PC-9 (cell line): Measurements from ENCODE around the gene CAPN13. TPM values are rescaled to one million over a fixed set of nuclear protein-coding genes. Genes with fewer than 3 reads are reported as not detected.

Source experiments
- BruUV-seq: library from RNA; stranded (reverse); fragments of 400-500 nt; replicated peaks from 2 replicates; lab custom pipeline; 2021; lab: Mats Ljungman, UMichigan
- CTCF ChIA-PET: fragments of 300-600 bp; sonication (Branson Sonifier 250); formaldehyde crosslinking; loops from one replicate; lab custom pipeline; 2022; ENCODE audit warnings: antibody characterized with exemption; lab: Charles Lee
- POLR2A ChIA-PET: fragments of 300-600 bp; sonication (Branson Sonifier 250); formaldehyde crosslinking; loops from one replicate; lab custom pipeline; 2022; ENCODE audit warnings: antibody characterized with exemption; ENCODE audit not compliant: unreplicated experiment; lab: Charles Lee
- DNase-seq, 2 experiments: peaks; one replicate each; pipeline versions ENCODE4 v3.0.0 to v3.0.0-alpha.2; 2015 to 2022; ENCODE audit warnings: mixed read lengths in 1 of 2
- H2AFZ ChIP-seq: fragments of 200-600 bp; sonication (generic); 2 replicates; pipeline ENCODE4 v1.8.1; 2017; ENCODE audit warnings: antibody characterized with exemption
- H3F3A ChIP-seq: fragments of 200-600 bp; sonication (generic); 2 replicates; pipeline ENCODE4 v1.8.1; 2017; ENCODE audit warnings: antibody characterized with exemption, mild to moderate bottlenecking, low read depth; ENCODE audit not compliant: insufficient read depth
- H3K27ac ChIP-seq: fragments of 200-600 bp; sonication (generic); 2 replicates; pipeline ENCODE4 v1.6.1; 2016; ENCODE audit warnings: mixed run types
- H3K27me3 ChIP-seq: fragments of 200-600 bp; sonication (generic); 2 replicates; pipeline ENCODE4 v1.6.1; 2016; ENCODE audit warnings: low read depth, mixed run types; ENCODE audit not compliant: insufficient read depth
- H3K36me3 ChIP-seq: fragments of 200-600 bp; sonication (generic); 2 replicates; pipeline ENCODE4 v1.6.1; 2016; ENCODE audit warnings: low read depth, mixed run types
- H3K4me1 ChIP-seq: fragments of 200-600 bp; sonication (generic); replicated peaks from 2 replicates; pipeline ENCODE4 v1.6.1; 2016; ENCODE audit warnings: mixed run types; ENCODE audit not compliant: insufficient read depth
- H3K4me2 ChIP-seq: fragments of 200-600 bp; sonication (generic); 2 replicates; pipeline ENCODE4 v1.6.1; 2017; ENCODE audit warnings: mixed run types
- H3K4me3 ChIP-seq: fragments of 200-600 bp; sonication (generic); 2 replicates; pipeline ENCODE4 v1.6.1; 2016; ENCODE audit warnings: mixed run types
- H3K79me2 ChIP-seq: fragments of 200-600 bp; sonication (generic); 2 replicates; pipeline ENCODE4 v1.6.1; 2017; ENCODE audit warnings: low read depth, mixed run types
- H3K9me2 ChIP-seq: fragments of 200-600 bp; sonication (generic); 2 replicates; pipeline ENCODE4 v1.8.1; 2017; ENCODE audit warnings: mild to moderate bottlenecking; ENCODE audit not compliant: insufficient read depth
- H3K9me3 ChIP-seq: fragments of 200-600 bp; sonication (generic); 2 replicates; pipeline ENCODE4 v1.8.1; 2016; ENCODE audit warnings: low read depth; ENCODE audit not compliant: insufficient read depth
- H4K20me1 ChIP-seq: fragments of 200-600 bp; sonication (generic); 2 replicates; pipeline ENCODE4 v1.8.1; 2017; ENCODE audit not compliant: insufficient read depth
- CTCF ChIP-seq: fragments of 200-600 bp; sonication (generic); conservative IDR thresholded peaks from 2 replicates; pipeline ENCODE4 v1.6.1; 2017; ENCODE audit warnings: mixed run types, antibody characterized with exemption, mild to moderate bottlenecking, moderate library complexity
- EZH2 ChIP-seq: fragments of 200-600 bp; sonication (generic); IDR thresholded peaks from 2 replicates; pipeline ENCODE4 v1.8.0; 2017; ENCODE audit warnings: antibody characterized with exemption, low read depth
- intact Hi-C: fragments of 100-400 bp; cut with micrococcal nuclease; formaldehyde crosslinking; loops from one replicate; pipeline ENCODE4 v1.10.0; 2022; ENCODE audit not compliant: unreplicated experiment
- total RNA-seq: library from RNA; stranded (reverse); gene quantifications from 2 replicates; pipeline ENCODE4 v1.2.3, GENCODE V29; 2021

The CAPN13 gene
- total RNA-seq, 1 experiment from 2014 or later: 1.5 TPM

GRCh38 chr2:30708491-30709290, 98.6 kb downstream of the CAPN13 start:
- TF ChIP-seq EZH2 (no peak), CTCF (peak; percentile 55)
- POLR2A ChIA-PET: no interaction called here
- H3K4me1 ChIP-seq: no peaks in the 10 kb centered on the region

GRCh38 chr2:30707304-30707903, 99.8 kb downstream of the CAPN13 start:
- BruUV-seq: no TSS peak

More at GRCh38 chr2:30708491-30709290, 98.6 kb downstream of the CAPN13 start:
- H3K9me2 ChIP-seq: no peaks in the 10 kb centered on the region
- H3K4me2 ChIP-seq: no peak overlapping the region
- BruUV-seq: no TSS peak
- no peaks in the 10 kb centered on the region for H4K20me1 ChIP-seq
- no peaks in the 10 kb centered on the region for H3K79me2 ChIP-seq
- no peaks in the 10 kb centered on the region for H3K27me3 ChIP-seq
- no peak for DNase-seq
- 0 out of 2 replicates have a peak, but pooled peaks cover 4% of the 10 kb centered on the region for H3K9me3 ChIP-seq
- no peak overlapping the region for H2AFZ ChIP-seq
- H3K36me3 ChIP-seq: no peaks in the 10 kb centered on the region
- intact Hi-C loops: loop anchor here (10.0 kb wide), 1 partner anchor 434 kb away; no protein-coding TSS in a partner anchor
- H3F3A ChIP-seq: no peaks in the 10 kb centered on the region
- H3K4me3 ChIP-seq: no peak overlapping the region
- no peak overlapping the region for H3K27ac ChIP-seq
- CTCF ChIA-PET: interaction anchor here (3.4 kb wide), 1 partner anchor 544 kb away, joined by 78 read pairs; no protein-coding TSS in a partner anchor

More at GRCh38 chr2:30707304-30707903, 99.8 kb downstream of the CAPN13 start:
- CTCF ChIA-PET: interaction anchor here (0.6 to 3.5 kb wide), 2 partner anchors 543 to 554 kb away, joined by 14 to 23 read pairs; no protein-coding TSS in a partner anchor
- no peak for DNase-seq
- H4K20me1 ChIP-seq: no peaks in the 10 kb centered on the region
- H3K9me3 ChIP-seq: peaks cover 10% of the 10 kb centered on the region; the same call in 1 of the 2 replicates
- no peaks in the 10 kb centered on the region for H3K9me2 ChIP-seq
- no peak overlapping the region for H3K4me3 ChIP-seq
- H3K4me1 ChIP-seq: no peaks in the 10 kb centered on the region
- H2AFZ ChIP-seq: no peak overlapping the region
- POLR2A ChIA-PET: no interaction called here
- H3K27ac ChIP-seq: no peak overlapping the region
- H3F3A ChIP-seq: no peaks in the 10 kb centered on the region
- H3K79me2 ChIP-seq: no peaks in the 10 kb centered on the region
- no peaks in the 10 kb centered on the region for H3K27me3 ChIP-seq
- no peaks in the 10 kb centered on the region for H3K36me3 ChIP-seq
- TF ChIP-seq CTCF: peak; percentile 13; the same call in 1 of the 2 replicates
- TF ChIP-seq EZH2: no peak
- no peak overlapping the region for H3K4me2 ChIP-seq
- intact Hi-C loops: loop anchor here (1.0 to 10.0 kb wide), 5 partner anchors 345 to 617 kb away; no protein-coding TSS in a partner anchor
